Ishikawa (cell line): ENCODE results near the gene SOX6.

Experiments used
- CREB1 ChIP-seq: IDR thresholded peaks from 2 replicates; pipeline ENCODE4 v1.6.1; 2012; ENCODE audit warnings: low read depth
- EGR1 ChIP-seq: IDR thresholded peaks from 2 replicates; pipeline ENCODE4 v1.6.1; 2012
- FOXM1 ChIP-seq: IDR thresholded peaks from 2 replicates; pipeline ENCODE4 v1.6.1; 2012; ENCODE audit warnings: low read depth, borderline replicate concordance
- RAD21 ChIP-seq: IDR thresholded peaks from 2 replicates; pipeline ENCODE4 v1.6.1; 2012; ENCODE audit warnings: low read depth
- TAF1 ChIP-seq: IDR thresholded peaks from 2 replicates; pipeline ENCODE4 v1.6.1; 2012; ENCODE audit warnings: low read depth, mild to moderate bottlenecking
- TEAD4 ChIP-seq: IDR thresholded peaks from 2 replicates; pipeline ENCODE4 v1.6.1; 2012
- TF ChIP-seq, protein P1 (sequence below): IDR thresholded peaks from 2 replicates; pipeline ENCODE4 v1.6.1; 2012; ENCODE audit warnings: low read depth, mild to moderate bottlenecking

DNA sequence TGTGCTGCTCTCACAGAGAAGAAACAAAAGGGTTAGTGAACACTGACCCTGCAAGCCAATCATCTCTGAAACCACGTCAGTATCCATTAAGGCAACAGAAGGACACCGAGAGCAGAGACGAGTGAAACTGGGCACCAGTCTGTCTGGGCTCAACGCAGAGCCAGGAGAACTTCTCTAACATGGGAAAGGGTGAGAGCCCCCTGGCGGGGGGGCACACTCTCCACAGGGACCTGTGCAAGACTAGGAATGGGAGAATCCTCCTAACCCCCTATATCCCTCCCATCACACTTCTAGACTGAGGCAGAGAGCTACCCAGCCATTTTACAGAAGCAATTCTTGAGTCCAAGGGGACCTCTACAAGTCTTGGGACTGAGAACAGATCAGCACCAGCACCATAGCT is 285.8 kb downstream of the SOX6 start:
- TF ChIP-seq, protein P1, sequence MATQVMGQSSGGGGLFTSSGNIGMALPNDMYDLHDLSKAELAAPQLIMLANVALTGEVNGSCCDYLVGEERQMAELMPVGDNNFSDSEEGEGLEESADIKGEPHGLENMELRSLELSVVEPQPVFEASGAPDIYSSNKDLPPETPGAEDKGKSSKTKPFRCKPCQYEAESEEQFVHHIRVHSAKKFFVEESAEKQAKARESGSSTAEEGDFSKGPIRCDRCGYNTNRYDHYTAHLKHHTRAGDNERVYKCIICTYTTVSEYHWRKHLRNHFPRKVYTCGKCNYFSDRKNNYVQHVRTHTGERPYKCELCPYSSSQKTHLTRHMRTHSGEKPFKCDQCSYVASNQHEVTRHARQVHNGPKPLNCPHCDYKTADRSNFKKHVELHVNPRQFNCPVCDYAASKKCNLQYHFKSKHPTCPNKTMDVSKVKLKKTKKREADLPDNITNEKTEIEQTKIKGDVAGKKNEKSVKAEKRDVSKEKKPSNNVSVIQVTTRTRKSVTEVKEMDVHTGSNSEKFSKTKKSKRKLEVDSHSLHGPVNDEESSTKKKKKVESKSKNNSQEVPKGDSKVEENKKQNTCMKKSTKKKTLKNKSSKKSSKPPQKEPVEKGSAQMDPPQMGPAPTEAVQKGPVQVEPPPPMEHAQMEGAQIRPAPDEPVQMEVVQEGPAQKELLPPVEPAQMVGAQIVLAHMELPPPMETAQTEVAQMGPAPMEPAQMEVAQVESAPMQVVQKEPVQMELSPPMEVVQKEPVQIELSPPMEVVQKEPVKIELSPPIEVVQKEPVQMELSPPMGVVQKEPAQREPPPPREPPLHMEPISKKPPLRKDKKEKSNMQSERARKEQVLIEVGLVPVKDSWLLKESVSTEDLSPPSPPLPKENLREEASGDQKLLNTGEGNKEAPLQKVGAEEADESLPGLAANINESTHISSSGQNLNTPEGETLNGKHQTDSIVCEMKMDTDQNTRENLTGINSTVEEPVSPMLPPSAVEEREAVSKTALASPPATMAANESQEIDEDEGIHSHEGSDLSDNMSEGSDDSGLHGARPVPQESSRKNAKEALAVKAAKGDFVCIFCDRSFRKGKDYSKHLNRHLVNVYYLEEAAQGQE, result no peak
- TF ChIP-seq TEAD4 (no peak), TAF1 (no peak), EGR1 (no peak), FOXM1 (no peak), RAD21 (no peak), CREB1 (no peak)
